ENCODE results near the gene SPINK14. TPM values are rescaled to one million over a fixed set of nuclear protein-coding genes. Genes with fewer than 3 reads are reported as not detected.

SPINK14 gene
- total and polyA plus RNA-seq, 2 donors from 2014 or later: not detected

- Histone ChIP-seq H3K36me3 (ENCODE audit: control insufficient read depth in 2 of 3, insufficient read depth in 3 of 3, low read length in 3 of 3) (no peaks in the 10 kb centered on the region), H3K4me1 (ENCODE audit: control insufficient read depth in 2 of 3, insufficient read depth in 2 of 3, low read depth in 1 of 3, low read length in 3 of 3) (no peaks in the 10 kb centered on the region), H3K27me3 (ENCODE audit: control insufficient read depth, insufficient read depth, low read length) (no peaks in the 10 kb centered on the region), H3K4me3 (ENCODE audit: low read length in 3 of 3) (no peak overlapping the region), H3K9me3 (ENCODE audit: control insufficient read depth in 2 of 3, insufficient read depth in 1 of 3, low read length in 3 of 3) (no peaks in the 10 kb centered on the region), H3K9ac (ENCODE audit: low read length in 3 of 3) (no peak overlapping the region), H3K27ac (ENCODE audit: low read depth in 2 of 2, low read length in 2 of 2) (no peak overlapping the region)
- FAIRE-seq (no peak), DNase-seq (no peak)
- intact Hi-C loops (cut with DNase I): no loop called here
- no peak for TF ChIP-seq CTCF (IDR thresholded peaks at IDR 0.05; ENCODE audit: borderline replicate concordance, extremely low read depth, insufficient read depth)
Measured at GRCh38 chr5:148166550-148167283, 1.6 kb upstream of the SPINK14 start.

DNA sequence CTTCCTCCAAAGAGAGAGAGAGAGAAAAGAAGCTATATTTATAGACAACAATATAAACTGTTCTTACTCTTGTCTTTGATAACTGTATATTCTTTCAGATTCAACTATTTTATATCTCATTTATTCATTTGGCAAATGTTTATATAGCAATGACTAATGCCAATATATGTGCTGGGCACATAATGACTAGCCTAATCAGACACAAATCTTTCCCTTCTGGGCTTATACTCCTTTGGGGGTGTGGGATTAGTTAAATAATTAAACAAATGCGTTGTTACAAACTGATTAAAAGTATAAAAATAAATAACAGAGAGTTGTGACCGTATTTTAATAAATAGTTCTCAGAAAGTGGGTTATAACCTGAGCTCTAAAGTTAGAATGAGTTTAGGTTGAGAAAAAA is 4.0 kb downstream of the SPINK14 start:
- intact Hi-C loops (cut with DNase I): no loop called here

GRCh38 chr5:148176480-148176879 is 8.1 kb downstream of the SPINK14 start:
- no peak overlapping the region for H3K27ac ChIP-seq (ENCODE audit: low read depth in 2 of 2, low read length in 2 of 2)
- H3K27me3 ChIP-seq (ENCODE audit: control insufficient read depth, insufficient read depth, low read length): no peaks in the 10 kb centered on the region
- no peak overlapping the region for H3K9ac ChIP-seq (ENCODE audit: low read length in 3 of 3)
- no peak for DNase-seq
- no peak for FAIRE-seq
- H3K4me1 ChIP-seq (ENCODE audit: control insufficient read depth in 2 of 3, insufficient read depth in 2 of 3, low read depth in 1 of 3, low read length in 3 of 3): no peaks in the 10 kb centered on the region
- no peaks in the 10 kb centered on the region for H3K36me3 ChIP-seq (ENCODE audit: control insufficient read depth in 2 of 3, insufficient read depth in 3 of 3, low read length in 3 of 3)
- no peak for TF ChIP-seq CTCF (IDR thresholded peaks at IDR 0.05; ENCODE audit: borderline replicate concordance, extremely low read depth, insufficient read depth)
- intact Hi-C loops (cut with DNase I): no loop called here
- no peak overlapping the region for H3K4me3 ChIP-seq (ENCODE audit: low read length in 3 of 3)
- H3K9me3 ChIP-seq (ENCODE audit: control insufficient read depth in 2 of 3, insufficient read depth in 1 of 3, low read length in 3 of 3): no peaks in the 10 kb centered on the region

More for the DNA sequence above, 4.0 kb downstream of the SPINK14 start:
- no peak for FAIRE-seq
- no peaks in the 10 kb centered on the region for H3K36me3 ChIP-seq (ENCODE audit: control insufficient read depth in 2 of 3, insufficient read depth in 3 of 3, low read length in 3 of 3)
- no peaks in the 10 kb centered on the region for H3K9me3 ChIP-seq (ENCODE audit: control insufficient read depth in 2 of 3, insufficient read depth in 1 of 3, low read length in 3 of 3)
- H3K27me3 ChIP-seq (ENCODE audit: control insufficient read depth, insufficient read depth, low read length): no peaks in the 10 kb centered on the region
- DNase-seq: no peak
- no peak overlapping the region for H3K27ac ChIP-seq (ENCODE audit: low read depth in 2 of 2, low read length in 2 of 2)
- no peaks in the 10 kb centered on the region for H3K4me1 ChIP-seq (ENCODE audit: control insufficient read depth in 2 of 3, insufficient read depth in 2 of 3, low read depth in 1 of 3, low read length in 3 of 3)
- no peak for TF ChIP-seq CTCF (IDR thresholded peaks at IDR 0.05; ENCODE audit: borderline replicate concordance, extremely low read depth, insufficient read depth)
- no peak overlapping the region for H3K4me3 ChIP-seq (ENCODE audit: low read length in 3 of 3)
- no peak overlapping the region for H3K9ac ChIP-seq (ENCODE audit: low read length in 3 of 3)

All from kidney (tissue), 14 donors.